K562 (cell line): Measurements from ENCODE around the gene SART1.

Experiments used
- ARID2 ChIP-seq: fragments of 450-650 bp; IDR thresholded peaks from 2 replicates; pipeline ENCODE4 v1.6.1; 2017; ENCODE audit warnings: antibody characterized with exemption, mild to moderate bottlenecking
- BMI1 ChIP-seq: fragments of 150-350 bp; IDR thresholded peaks from 2 replicates; pipeline ENCODE4 v1.6.1; 2014; ENCODE audit warnings: low read length
- DIDO1 ChIP-seq: fragments of 450-650 bp; IDR thresholded peaks from 2 replicates; pipeline ENCODE4 v1.6.1; 2016; ENCODE audit warnings: low read depth, missing biosample characterization, missing genetic modification characterization
- DPF2 ChIP-seq: fragments of 450-650 bp; IDR thresholded peaks from 2 replicates; pipeline ENCODE4 v1.6.1; 2016
- HDGF ChIP-seq: fragments of 450-650 bp; IDR thresholded peaks from 2 replicates; pipeline ENCODE4 v1.6.1; 2016
- MEF2D ChIP-seq: conservative IDR thresholded peaks from 2 replicates; pipeline ENCODE4 v1.6.1; 2016; ENCODE audit warnings: low read depth, missing genetic modification characterization, missing compliant biosample characterization
- PREB ChIP-seq: sonication (generic); formaldehyde crosslinking; IDR thresholded peaks from 2 replicates; pipeline ENCODE4 v1.8.1; 2023; ENCODE audit warnings: mild to moderate bottlenecking, missing genetic modification reagents
- ZNF431 ChIP-seq: sonication (generic); formaldehyde crosslinking; IDR thresholded peaks from 2 replicates; pipeline ENCODE4 v1.8.0; 2022; ENCODE audit warnings: mild to moderate bottlenecking, missing genetic modification reagents
- TF ChIP-seq, protein P1 (sequence below): fragments of 250-450 bp; sonication (Bioruptor Pico); IDR thresholded peaks from 2 replicates; pipeline ENCODE4 v1.8.0; 2021; ENCODE audit warnings: borderline replicate concordance, mild to moderate bottlenecking, moderate library complexity; ENCODE audit not compliant: poor library complexity, severe bottlenecking

DNA sequence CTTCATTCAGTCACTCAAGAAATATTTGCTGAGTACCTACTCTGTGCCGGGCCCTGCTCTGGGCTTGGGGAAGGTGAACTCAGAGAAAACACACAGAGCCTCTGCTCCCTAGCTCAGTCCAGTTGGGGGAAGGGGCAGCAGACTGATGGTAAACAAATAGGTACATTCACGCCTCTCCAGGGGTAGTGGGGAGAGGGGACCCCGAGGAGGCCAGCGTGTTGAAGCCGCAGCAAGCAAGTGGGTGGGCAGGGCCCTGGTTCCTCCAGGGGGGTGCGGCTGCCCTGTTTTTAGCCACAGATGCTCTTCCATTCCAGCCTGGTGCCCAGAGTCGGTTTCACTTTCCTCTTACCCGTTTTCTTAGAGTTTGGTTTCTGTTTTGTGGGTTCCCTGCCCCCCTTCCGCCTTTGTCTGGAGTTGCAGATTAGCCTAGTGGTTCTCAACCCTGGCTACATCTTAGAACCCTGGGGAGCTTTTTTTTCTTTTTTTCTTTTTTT, 33.6 kb upstream of the SART1 start:
- TF ChIP-seq DIDO1 (tag) (no peak), PREB (CRISPR knock-in tag) (no peak), HDGF (no peak), ARID2 (no peak), BMI1 (no peak), ZNF431 (CRISPR knock-in tag) (no peak), MEF2D (tag) (no peak), DPF2 (peak; percentile 53; the same call in 1 of the 2 replicates)
- TF ChIP-seq, protein P1, sequence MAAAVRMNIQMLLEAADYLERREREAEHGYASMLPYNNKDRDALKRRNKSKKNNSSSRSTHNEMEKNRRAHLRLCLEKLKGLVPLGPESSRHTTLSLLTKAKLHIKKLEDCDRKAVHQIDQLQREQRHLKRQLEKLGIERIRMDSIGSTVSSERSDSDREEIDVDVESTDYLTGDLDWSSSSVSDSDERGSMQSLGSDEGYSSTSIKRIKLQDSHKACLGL (CRISPR knock-in tag): no peak
